Measurements from ENCODE around the gene TSNAXIP1.

The TSNAXIP1 gene

GRCh38 chr16:67783353-67783725, 23.4 kb upstream of the TSNAXIP1 start:
- Histone ChIP-seq H3K36me3 (ENCODE audit: control insufficient read depth, insufficient read depth, low read length) (no peaks in the 10 kb centered on the region), H3K9me3 (ENCODE audit: control insufficient read depth, insufficient read depth, low read depth, low read length) (no peaks in the 10 kb centered on the region), H3K27ac (ENCODE audit: low read depth, low read length) (no peak overlapping the region), H3K27me3 (ENCODE audit: control insufficient read depth, insufficient read depth, low read length) (no peaks in the 10 kb centered on the region), H3K4me3 (ENCODE audit: low read depth, low read length) (no peak overlapping the region), H3K4me1 (ENCODE audit: control insufficient read depth, insufficient read depth, low read length) (no peaks in the 10 kb centered on the region; the same call in 1 of the 2 replicates), H3K9ac (ENCODE audit: low read length) (no peak overlapping the region)

- Histone ChIP-seq H3K27ac (ENCODE audit: low read depth, low read length) (no peak overlapping the region), H3K4me3 (ENCODE audit: low read depth, low read length) (no peak overlapping the region), H3K9ac (ENCODE audit: low read length) (no peak overlapping the region), H3K4me1 (ENCODE audit: control insufficient read depth, insufficient read depth, low read length) (no peaks in the 10 kb centered on the region), H3K27me3 (ENCODE audit: control insufficient read depth, insufficient read depth, low read length) (no peaks in the 10 kb centered on the region), H3K36me3 (ENCODE audit: control insufficient read depth, insufficient read depth, low read length) (no peaks in the 10 kb centered on the region), H3K9me3 (ENCODE audit: control insufficient read depth, insufficient read depth, low read depth, low read length) (no peaks in the 10 kb centered on the region)
These were observed 20.2 kb upstream of the TSNAXIP1 start for GRCh38 chr16:67786491-67786890.

GRCh38 chr16:67790071-67790470, 16.6 kb upstream of the TSNAXIP1 start:
- Histone ChIP-seq H3K4me1 (ENCODE audit: control insufficient read depth, insufficient read depth, low read length) (no peaks in the 10 kb centered on the region), H3K27ac (ENCODE audit: low read depth, low read length) (no peak overlapping the region), H3K9ac (ENCODE audit: low read length) (no peak overlapping the region)

GRCh38 chr16:67796099-67796718, 10.5 kb upstream of the TSNAXIP1 start:
- Histone ChIP-seq H3K4me3 (ENCODE audit: low read depth, low read length) (no peak overlapping the region), H3K27me3 (ENCODE audit: control insufficient read depth, insufficient read depth, low read length) (no peaks in the 10 kb centered on the region), H3K4me1 (ENCODE audit: control insufficient read depth, insufficient read depth, low read length) (no peaks in the 10 kb centered on the region), H3K9ac (ENCODE audit: low read length) (no peak overlapping the region), H3K27ac (ENCODE audit: low read depth, low read length) (no peak overlapping the region), H3K9me3 (ENCODE audit: control insufficient read depth, insufficient read depth, low read depth, low read length) (no peaks in the 10 kb centered on the region), H3K36me3 (ENCODE audit: control insufficient read depth, insufficient read depth, low read length) (peaks cover 17% of the 10 kb centered on the region)

More at GRCh38 chr16:67790071-67790470, 16.6 kb upstream of the TSNAXIP1 start:
- no peaks in the 10 kb centered on the region for H3K36me3 ChIP-seq (ENCODE audit: control insufficient read depth, insufficient read depth, low read length)
- H3K27me3 ChIP-seq (ENCODE audit: control insufficient read depth, insufficient read depth, low read length): no peaks in the 10 kb centered on the region
- H3K4me3 ChIP-seq (ENCODE audit: low read depth, low read length): no peak overlapping the region
- H3K9me3 ChIP-seq (ENCODE audit: control insufficient read depth, insufficient read depth, low read depth, low read length): no peaks in the 10 kb centered on the region

GRCh38 chr16:67800338-67800926, 6.3 kb upstream of the TSNAXIP1 start:
- Histone ChIP-seq H3K27me3 (ENCODE audit: control insufficient read depth, insufficient read depth, low read length) (no peaks in the 10 kb centered on the region), H3K9me3 (ENCODE audit: control insufficient read depth, insufficient read depth, low read depth, low read length) (no peaks in the 10 kb centered on the region), H3K9ac (ENCODE audit: low read length) (no peak overlapping the region), H3K36me3 (ENCODE audit: control insufficient read depth, insufficient read depth, low read length) (peaks cover 34% of the 10 kb centered on the region), H3K27ac (ENCODE audit: low read depth, low read length) (no peak overlapping the region), H3K4me3 (ENCODE audit: low read depth, low read length) (no peak overlapping the region), H3K4me1 (ENCODE audit: control insufficient read depth, insufficient read depth, low read length) (no peaks in the 10 kb centered on the region)

GRCh38 chr16:67801241-67801640, 5.4 kb upstream of the TSNAXIP1 start:
- no peak overlapping the region for H3K27ac ChIP-seq (ENCODE audit: low read depth, low read length)
- no peak overlapping the region for H3K4me3 ChIP-seq (ENCODE audit: low read depth, low read length)
- H3K4me1 ChIP-seq (ENCODE audit: control insufficient read depth, insufficient read depth, low read length): no peaks in the 10 kb centered on the region
- no peaks in the 10 kb centered on the region for H3K9me3 ChIP-seq (ENCODE audit: control insufficient read depth, insufficient read depth, low read depth, low read length)
- H3K27me3 ChIP-seq (ENCODE audit: control insufficient read depth, insufficient read depth, low read length): no peaks in the 10 kb centered on the region
- no peak overlapping the region for H3K9ac ChIP-seq (ENCODE audit: low read length)
- H3K36me3 ChIP-seq (ENCODE audit: control insufficient read depth, insufficient read depth, low read length): peaks cover 34% of the 10 kb centered on the region

- H3K36me3 ChIP-seq (ENCODE audit: control insufficient read depth, insufficient read depth, low read length): peaks cover 34% of the 10 kb centered on the region
- H3K27me3 ChIP-seq (ENCODE audit: control insufficient read depth, insufficient read depth, low read length): no peaks in the 10 kb centered on the region
- no peak overlapping the region for H3K9ac ChIP-seq (ENCODE audit: low read length)
- no peak overlapping the region for H3K4me3 ChIP-seq (ENCODE audit: low read depth, low read length)
- no peaks in the 10 kb centered on the region for H3K4me1 ChIP-seq (ENCODE audit: control insufficient read depth, insufficient read depth, low read length)
- H3K9me3 ChIP-seq (ENCODE audit: control insufficient read depth, insufficient read depth, low read depth, low read length): no peaks in the 10 kb centered on the region
- no peak overlapping the region for H3K27ac ChIP-seq (ENCODE audit: low read depth, low read length)
These were observed 4.8 kb upstream of the TSNAXIP1 start for GRCh38 chr16:67801883-67802282.

GRCh38 chr16:67803894-67804293, 2.8 kb upstream of the TSNAXIP1 start:
- Histone ChIP-seq H3K27ac (ENCODE audit: low read depth, low read length) (no peak overlapping the region), H3K4me1 (ENCODE audit: control insufficient read depth, insufficient read depth, low read length) (no peaks in the 10 kb centered on the region), H3K27me3 (ENCODE audit: control insufficient read depth, insufficient read depth, low read length) (no peaks in the 10 kb centered on the region), H3K36me3 (ENCODE audit: control insufficient read depth, insufficient read depth, low read length) (peaks cover 28% of the 10 kb centered on the region), H3K9me3 (ENCODE audit: control insufficient read depth, insufficient read depth, low read depth, low read length) (no peaks in the 10 kb centered on the region), H3K4me3 (ENCODE audit: low read depth, low read length) (no peak overlapping the region), H3K9ac (ENCODE audit: low read length) (no peak overlapping the region)

- H3K27me3 ChIP-seq (ENCODE audit: control insufficient read depth, insufficient read depth, low read length): no peaks in the 10 kb centered on the region
- peak overlapping the region; percentile 97 for H3K4me3 ChIP-seq (ENCODE audit: low read depth, low read length)
- H3K4me1 ChIP-seq (ENCODE audit: control insufficient read depth, insufficient read depth, low read length): no peaks in the 10 kb centered on the region
- H3K9me3 ChIP-seq (ENCODE audit: control insufficient read depth, insufficient read depth, low read depth, low read length): no peaks in the 10 kb centered on the region
- H3K27ac ChIP-seq (ENCODE audit: low read depth, low read length): no peak overlapping the region
- no peak overlapping the region for H3K9ac ChIP-seq (ENCODE audit: low read length)
- peaks cover 28% of the 10 kb centered on the region for H3K36me3 ChIP-seq (ENCODE audit: control insufficient read depth, insufficient read depth, low read length)
These were observed 1.7 kb upstream of the TSNAXIP1 start for GRCh38 chr16:67804853-67805542.

GRCh38 chr16:67805718-67806427, 816 bp upstream of the TSNAXIP1 start:
- H3K4me1 ChIP-seq (ENCODE audit: control insufficient read depth, insufficient read depth, low read length): no peaks in the 10 kb centered on the region
- peak overlapping the region; percentile 74 for H3K27ac ChIP-seq (ENCODE audit: low read depth, low read length)
- peak overlapping the region; percentile 97 for H3K4me3 ChIP-seq (ENCODE audit: low read depth, low read length)

More at GRCh38 chr16:67805718-67806427, 816 bp upstream of the TSNAXIP1 start:
- H3K27me3 ChIP-seq (ENCODE audit: control insufficient read depth, insufficient read depth, low read length): no peaks in the 10 kb centered on the region
- H3K36me3 ChIP-seq (ENCODE audit: control insufficient read depth, insufficient read depth, low read length): peaks cover 20% of the 10 kb centered on the region
- no peaks in the 10 kb centered on the region for H3K9me3 ChIP-seq (ENCODE audit: control insufficient read depth, insufficient read depth, low read depth, low read length)
- peak overlapping the region; percentile 85 for H3K9ac ChIP-seq (ENCODE audit: low read length)

Measured in HUES6 (cell line).